ENCODE measurements around the gene GMPR2.
A peak's percentile ranks its signal among the peaks of the same experiment; 100 is the strongest.

DNA sequence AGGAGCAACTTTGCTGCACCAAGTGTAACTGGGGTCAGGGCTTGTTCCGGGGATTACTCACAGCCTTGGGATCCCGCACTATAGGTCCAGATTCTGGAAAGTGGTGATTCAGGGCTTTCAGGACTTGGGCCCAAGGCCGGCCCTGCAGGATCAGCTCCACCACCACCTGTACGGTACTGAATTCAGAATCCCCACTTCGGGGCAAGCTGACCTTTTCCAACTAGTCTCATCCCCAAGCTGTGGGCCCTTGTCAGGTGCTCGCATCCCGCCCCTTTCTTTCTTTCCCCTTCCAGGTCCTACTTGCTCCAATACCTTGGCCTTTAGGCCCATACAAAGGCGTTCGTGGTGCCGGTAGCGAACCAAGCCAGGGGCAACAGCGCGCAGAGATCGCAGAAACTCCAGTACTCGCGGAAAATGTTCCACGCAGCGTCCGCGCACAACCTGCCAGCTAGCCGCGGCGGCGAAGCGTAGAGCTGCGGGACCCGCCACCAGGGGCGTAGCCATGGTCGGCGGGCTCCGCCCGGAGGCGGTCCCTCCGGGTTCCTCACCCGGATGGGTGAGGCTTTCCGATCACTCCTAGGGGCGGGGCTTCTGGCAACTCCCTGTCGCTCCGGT lies 9.2 kb downstream of the GMPR2 start:
- TF ChIP-seq, protein P1, sequence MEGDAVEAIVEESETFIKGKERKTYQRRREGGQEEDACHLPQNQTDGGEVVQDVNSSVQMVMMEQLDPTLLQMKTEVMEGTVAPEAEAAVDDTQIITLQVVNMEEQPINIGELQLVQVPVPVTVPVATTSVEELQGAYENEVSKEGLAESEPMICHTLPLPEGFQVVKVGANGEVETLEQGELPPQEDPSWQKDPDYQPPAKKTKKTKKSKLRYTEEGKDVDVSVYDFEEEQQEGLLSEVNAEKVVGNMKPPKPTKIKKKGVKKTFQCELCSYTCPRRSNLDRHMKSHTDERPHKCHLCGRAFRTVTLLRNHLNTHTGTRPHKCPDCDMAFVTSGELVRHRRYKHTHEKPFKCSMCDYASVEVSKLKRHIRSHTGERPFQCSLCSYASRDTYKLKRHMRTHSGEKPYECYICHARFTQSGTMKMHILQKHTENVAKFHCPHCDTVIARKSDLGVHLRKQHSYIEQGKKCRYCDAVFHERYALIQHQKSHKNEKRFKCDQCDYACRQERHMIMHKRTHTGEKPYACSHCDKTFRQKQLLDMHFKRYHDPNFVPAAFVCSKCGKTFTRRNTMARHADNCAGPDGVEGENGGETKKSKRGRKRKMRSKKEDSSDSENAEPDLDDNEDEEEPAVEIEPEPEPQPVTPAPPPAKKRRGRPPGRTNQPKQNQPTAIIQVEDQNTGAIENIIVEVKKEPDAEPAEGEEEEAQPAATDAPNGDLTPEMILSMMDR (IDR thresholded peaks at IDR 0.05): peak in 5 of 7 experiments; percentile 60 to 87 (median 75)
- TF ChIP-seq POLR2A (IDR thresholded peaks at IDR 0.05): no peak

All from stomach (tissue), 4 donors.